HL-60 (cell line): Measurements from ENCODE around the gene SLC22A24.
"Not testable (repeated sequence)": the region's sequence is repeated elsewhere in the genome, so short reads cannot be mapped to it uniquely, and the experiment has no call there.

ENCODE experiments used
- GABPA ChIP-seq: IDR thresholded peaks from 2 replicates; pipeline ENCODE4 v1.6.1; 2012; ENCODE audit warnings: low read depth
- POLR2AphosphoS5 ChIP-seq: IDR thresholded peaks from 2 replicates; pipeline ENCODE4 v1.6.1; 2012; ENCODE audit warnings: low read depth
- TF ChIP-seq, protein P1 (sequence below): IDR thresholded peaks from one replicate; pipeline ENCODE4 v1.5.1; 2011; ENCODE audit warnings: low read length, control low read depth, inconsistent platforms; ENCODE audit not compliant: insufficient read depth

DNA sequence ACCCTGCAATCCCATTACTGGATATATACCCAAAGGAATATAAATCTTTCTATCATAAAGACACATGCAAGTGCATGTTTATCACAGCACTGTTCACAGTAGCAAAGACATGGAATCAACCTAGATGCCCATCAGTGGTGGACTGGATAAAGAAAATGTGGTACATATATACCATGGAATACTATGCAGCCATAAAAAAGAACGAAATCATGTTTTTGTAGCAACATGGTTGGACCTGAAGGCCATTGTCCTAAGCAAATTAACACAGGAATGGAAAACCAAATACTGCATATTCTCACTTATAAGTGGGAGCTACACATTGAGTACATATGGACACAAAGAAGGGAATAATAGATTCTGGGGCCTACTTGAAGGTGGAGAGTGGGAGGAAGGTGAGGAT, 97.8 kb downstream of the SLC22A24 start:
- not testable (repeated sequence) for TF ChIP-seq GABPA, POLR2AphosphoS5
- TF ChIP-seq, protein P1, sequence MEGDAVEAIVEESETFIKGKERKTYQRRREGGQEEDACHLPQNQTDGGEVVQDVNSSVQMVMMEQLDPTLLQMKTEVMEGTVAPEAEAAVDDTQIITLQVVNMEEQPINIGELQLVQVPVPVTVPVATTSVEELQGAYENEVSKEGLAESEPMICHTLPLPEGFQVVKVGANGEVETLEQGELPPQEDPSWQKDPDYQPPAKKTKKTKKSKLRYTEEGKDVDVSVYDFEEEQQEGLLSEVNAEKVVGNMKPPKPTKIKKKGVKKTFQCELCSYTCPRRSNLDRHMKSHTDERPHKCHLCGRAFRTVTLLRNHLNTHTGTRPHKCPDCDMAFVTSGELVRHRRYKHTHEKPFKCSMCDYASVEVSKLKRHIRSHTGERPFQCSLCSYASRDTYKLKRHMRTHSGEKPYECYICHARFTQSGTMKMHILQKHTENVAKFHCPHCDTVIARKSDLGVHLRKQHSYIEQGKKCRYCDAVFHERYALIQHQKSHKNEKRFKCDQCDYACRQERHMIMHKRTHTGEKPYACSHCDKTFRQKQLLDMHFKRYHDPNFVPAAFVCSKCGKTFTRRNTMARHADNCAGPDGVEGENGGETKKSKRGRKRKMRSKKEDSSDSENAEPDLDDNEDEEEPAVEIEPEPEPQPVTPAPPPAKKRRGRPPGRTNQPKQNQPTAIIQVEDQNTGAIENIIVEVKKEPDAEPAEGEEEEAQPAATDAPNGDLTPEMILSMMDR = not testable (repeated sequence)
